HEK293T (cell line): ENCODE data around the gene ZNF710.

Experiments used
- CTCF ChIA-PET: fragments of 350-600 bp; formaldehyde crosslinking; extraction: SDS; loops from one replicate; lab custom pipeline; 2021; ENCODE audit warnings: antibody characterized with exemption, inconsistent platforms; lab: Yijun Ruan, JAX
- POLR2A ChIA-PET: fragments of 350-600 bp; formaldehyde crosslinking; extraction: SDS; loops from one replicate; lab custom pipeline; 2020; ENCODE audit warnings: antibody characterized with exemption, inconsistent platforms; lab: Yijun Ruan, JAX
- DNase-seq: peaks from one replicate; pipeline ENCODE4 v3.0.0; 2012; ENCODE audit warnings: mixed read lengths; ENCODE audit errors: extremely low spot score
- ARNT ChIP-seq: fragments of 450-650 bp; IDR thresholded peaks from 2 replicates; pipeline ENCODE4 v1.6.1; 2017; ENCODE audit warnings: mild to moderate bottlenecking
- BHLHE40 ChIP-seq: fragments of 450-650 bp; IDR thresholded peaks from 2 replicates; pipeline ENCODE4 v1.6.1; 2016; ENCODE audit warnings: mild to moderate bottlenecking, moderate library complexity, borderline replicate concordance
- CTBP1 ChIP-seq: fragments of 450-650 bp; IDR thresholded peaks from 2 replicates; pipeline ENCODE4 v1.6.1; 2016; ENCODE audit warnings: borderline replicate concordance
- ELF4 ChIP-seq: fragments of 450-650 bp; IDR thresholded peaks from 2 replicates; pipeline ENCODE4 v1.6.1; 2017; ENCODE audit warnings: antibody characterized with exemption
- FOXA1 ChIP-seq: fragments of 450-650 bp; IDR thresholded peaks from 2 replicates; pipeline ENCODE4 v1.6.1; 2016; ENCODE audit warnings: mild to moderate bottlenecking
- FOXK2 ChIP-seq: fragments of 450-650 bp; IDR thresholded peaks from 2 replicates; pipeline ENCODE4 v1.6.1; 2016; ENCODE audit warnings: mild to moderate bottlenecking
- FOXM1 ChIP-seq: fragments of 450-650 bp; IDR thresholded peaks from 2 replicates; pipeline ENCODE4 v1.6.1; 2017; ENCODE audit warnings: mild to moderate bottlenecking, borderline replicate concordance
- HDGF ChIP-seq: fragments of 450-650 bp; IDR thresholded peaks from 2 replicates; pipeline ENCODE4 v1.6.1; 2017; ENCODE audit warnings: antibody characterized with exemption, borderline replicate concordance
- L3MBTL2 ChIP-seq: fragments of 450-650 bp; conservative IDR thresholded peaks from 2 replicates; pipeline ENCODE4 v1.6.1; 2016; ENCODE audit warnings: mild to moderate bottlenecking
- LEF1 ChIP-seq: fragments of 450-650 bp; IDR thresholded peaks from 2 replicates; pipeline ENCODE4 v1.6.1; 2017; ENCODE audit warnings: mild to moderate bottlenecking, borderline replicate concordance
- NFRKB ChIP-seq: fragments of 450-650 bp; IDR thresholded peaks from 2 replicates; pipeline ENCODE4 v1.6.1; 2016; ENCODE audit warnings: mild to moderate bottlenecking, moderate library complexity
- SP1 ChIP-seq: fragments of 450-650 bp; IDR thresholded peaks from 2 replicates; pipeline ENCODE4 v1.6.1; 2017
- SUZ12 ChIP-seq: fragments of 450-650 bp; IDR thresholded peaks from 2 replicates; pipeline ENCODE4 v1.6.1; 2016; ENCODE audit warnings: mild to moderate bottlenecking
- TARDBP ChIP-seq: fragments of 450-650 bp; IDR thresholded peaks from 2 replicates; pipeline ENCODE4 v1.6.1; 2016
- ZNF384 ChIP-seq: fragments of 450-650 bp; IDR thresholded peaks from 2 replicates; pipeline ENCODE4 v1.6.1; 2016
- TF ChIP-seq, protein P1 (sequence below): fragments of 450-650 bp; IDR thresholded peaks from 2 replicates; pipeline ENCODE4 v1.6.1; 2016

ZNF710 gene

DNA sequence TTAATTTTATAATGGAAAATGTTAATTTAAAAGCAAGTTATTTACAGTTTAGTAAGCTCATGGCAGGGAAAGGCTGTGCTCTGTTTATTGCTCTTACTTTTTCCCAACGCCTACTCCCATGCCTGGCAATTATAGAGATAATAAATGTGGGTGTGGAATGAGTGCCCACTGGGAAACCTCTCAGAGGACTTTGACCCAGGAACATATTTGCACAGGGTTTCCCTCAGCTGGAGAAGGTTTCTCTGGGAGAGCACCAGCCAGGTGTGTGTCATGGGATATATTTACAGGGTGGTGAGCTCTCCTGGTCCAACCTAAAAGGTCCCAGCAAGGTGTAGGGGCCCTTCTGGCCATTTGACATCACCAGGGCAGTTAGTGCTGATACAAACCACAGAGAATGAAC, 27.9 kb downstream of the ZNF710 start:
- ChIA-PET CTCF (no interaction called here), POLR2A (no interaction called here)
- DNase-seq: no peak
- TF ChIP-seq TARDBP (no peak), CTBP1 (no peak), FOXA1 (no peak), SP1 (no peak), L3MBTL2 (no peak), FOXM1 (no peak), ZNF384 (no peak), NFRKB (no peak), SUZ12 (no peak), BHLHE40 (no peak), LEF1 (no peak), ARNT (no peak), HDGF (no peak), FOXK2 (no peak)
- TF ChIP-seq, protein P1, sequence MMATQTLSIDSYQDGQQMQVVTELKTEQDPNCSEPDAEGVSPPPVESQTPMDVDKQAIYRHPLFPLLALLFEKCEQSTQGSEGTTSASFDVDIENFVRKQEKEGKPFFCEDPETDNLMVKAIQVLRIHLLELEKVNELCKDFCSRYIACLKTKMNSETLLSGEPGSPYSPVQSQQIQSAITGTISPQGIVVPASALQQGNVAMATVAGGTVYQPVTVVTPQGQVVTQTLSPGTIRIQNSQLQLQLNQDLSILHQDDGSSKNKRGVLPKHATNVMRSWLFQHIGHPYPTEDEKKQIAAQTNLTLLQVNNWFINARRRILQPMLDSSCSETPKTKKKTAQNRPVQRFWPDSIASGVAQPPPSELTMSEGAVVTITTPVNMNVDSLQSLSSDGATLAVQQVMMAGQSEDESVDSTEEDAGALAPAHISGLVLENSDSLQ: no peak

DNA sequence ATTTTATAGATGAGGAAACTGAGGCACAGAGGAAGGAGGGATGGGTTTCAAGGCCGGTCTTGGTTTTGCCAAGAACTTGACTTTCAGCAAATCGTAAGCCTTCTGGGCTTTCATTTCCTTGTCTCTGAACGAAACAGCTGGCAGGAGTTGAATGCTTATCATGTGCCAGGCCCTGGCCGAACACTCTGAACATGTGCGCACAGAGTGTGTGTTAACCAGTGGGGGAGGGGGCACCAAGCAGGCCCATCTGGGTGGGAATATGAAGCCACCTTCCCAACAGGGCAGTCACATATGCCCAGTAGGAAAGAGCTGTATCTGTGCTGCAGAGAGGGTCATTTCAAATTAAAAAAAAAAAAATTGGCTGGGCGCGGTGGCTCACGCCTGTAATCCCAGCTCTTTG, 29.3 kb downstream of the ZNF710 start:
- ChIA-PET CTCF (interaction anchor here (0.8 kb wide), 1 partner anchor 10 kb away, joined by 3 read pairs; no protein-coding TSS in a partner anchor), POLR2A (interaction anchor here (1.2 kb wide), 1 partner anchor 117 kb away, joined by 3 read pairs; no protein-coding TSS in a partner anchor)
- DNase-seq: no peak
- no peak for TF ChIP-seq TARDBP

DNA sequence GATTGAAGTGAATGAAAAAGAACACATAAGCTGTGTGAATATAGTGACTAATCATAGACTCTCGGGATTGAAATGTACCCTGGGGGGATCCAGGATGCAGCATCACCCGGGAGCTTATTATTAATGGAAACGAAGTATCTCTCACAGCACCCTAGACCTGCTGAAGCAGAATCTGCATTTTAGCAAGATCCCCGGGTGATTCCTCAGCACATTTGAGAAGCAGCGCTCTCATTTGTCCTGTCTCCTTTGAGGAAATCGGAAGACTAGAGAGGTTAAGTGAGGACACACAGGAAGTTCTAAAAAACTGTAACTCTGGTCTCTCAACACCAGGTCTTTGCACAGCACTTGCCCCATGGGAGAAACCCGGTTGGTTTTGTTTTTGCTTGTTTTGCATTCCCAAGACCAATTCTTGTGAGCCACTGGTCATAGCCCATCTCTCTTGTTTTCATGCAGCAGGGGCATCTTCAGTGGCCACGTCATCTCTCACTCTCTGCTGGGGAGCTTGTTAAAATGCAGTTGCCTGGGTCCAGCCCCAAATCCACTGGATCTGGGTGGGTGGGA, 30.2 kb downstream of the ZNF710 start:
- no peak for DNase-seq
- CTCF ChIA-PET: interaction anchor here (0.5 to 1.6 kb wide), 3 partner anchors 24 to 191 kb away, joined by 3 to 5 read pairs (median 4); no protein-coding TSS in a partner anchor
- POLR2A ChIA-PET: interaction anchor here (1.2 kb wide), 1 partner anchor 118 kb away, joined by 3 read pairs; no protein-coding TSS in a partner anchor
- TF ChIP-seq TARDBP (no peak), ARNT (no peak), ZNF384 (no peak), L3MBTL2 (no peak), FOXA1 (no peak), LEF1 (no peak), FOXK2 (no peak), HDGF (no peak), NFRKB (no peak), CTBP1 (no peak), FOXM1 (no peak), SUZ12 (no peak), BHLHE40 (no peak), SP1 (no peak), ELF4 (no peak)
- TF ChIP-seq, protein P1: no peak

DNA sequence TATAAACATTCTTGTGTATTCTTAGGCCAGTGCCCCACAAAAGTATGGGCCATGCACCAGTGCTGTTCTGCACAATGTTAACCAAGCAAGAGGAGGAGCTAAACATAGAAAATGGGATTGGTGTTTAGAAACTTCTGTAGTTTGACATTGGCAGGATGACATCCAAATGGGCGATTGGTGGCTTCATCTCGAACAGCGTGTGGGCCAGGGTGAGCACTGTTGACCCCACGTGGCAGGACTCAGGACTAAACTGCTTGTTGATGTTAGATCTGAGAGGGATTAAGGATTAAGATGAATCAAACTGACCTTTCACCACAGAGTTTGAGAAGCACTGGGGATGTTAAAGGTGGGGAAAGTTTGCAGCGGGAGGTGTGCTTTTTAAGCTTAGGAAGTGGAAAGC, 31.9 kb downstream of the ZNF710 start:
- TF ChIP-seq TARDBP: no peak
- TF ChIP-seq SP1: no peak
- TF ChIP-seq, protein P1: no peak
- TF ChIP-seq ARNT: no peak
- no peak for TF ChIP-seq FOXM1
- no peak for TF ChIP-seq FOXK2
- no peak for TF ChIP-seq NFRKB
- TF ChIP-seq ZNF384: no peak
- no peak for TF ChIP-seq LEF1
- no peak for TF ChIP-seq HDGF
- no peak for TF ChIP-seq CTBP1
- TF ChIP-seq SUZ12: no peak
- TF ChIP-seq FOXA1: no peak
- no peak for DNase-seq
- ChIA-PET POLR2A (no interaction called here), CTCF (interaction anchor here (0.7 to 1.2 kb wide), 2 partner anchors 13 to 57 kb away, joined by 3 to 5 read pairs; no protein-coding TSS in a partner anchor)

DNA sequence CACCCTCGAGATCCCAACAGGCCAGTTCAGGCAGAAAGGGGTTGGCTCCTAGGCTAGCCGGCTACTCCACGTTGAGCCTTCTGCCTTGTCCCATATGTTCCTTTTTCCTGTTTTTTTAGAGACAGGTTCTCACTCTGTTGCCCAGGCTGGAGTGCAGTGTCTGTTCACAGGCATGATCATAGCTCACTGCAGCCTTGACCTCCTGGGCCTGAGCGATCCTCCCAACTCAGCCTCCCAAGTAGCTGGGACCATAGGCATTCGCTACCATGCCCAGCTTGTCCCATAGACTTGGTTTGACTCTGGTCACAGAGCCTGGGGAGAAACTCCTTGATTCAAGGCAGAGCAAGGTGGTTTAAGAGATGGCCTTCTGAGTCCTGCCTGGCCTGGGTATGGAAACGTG, 32.3 kb downstream of the ZNF710 start:
- no peak for TF ChIP-seq TARDBP
- no peak for TF ChIP-seq L3MBTL2
- no peak for TF ChIP-seq BHLHE40
- no peak for TF ChIP-seq ELF4
- TF ChIP-seq ARNT: no peak
- TF ChIP-seq, protein P1: no peak
- TF ChIP-seq NFRKB: no peak
- no peak for TF ChIP-seq ZNF384
- no peak for TF ChIP-seq FOXM1
- no peak for TF ChIP-seq SP1
- no peak for TF ChIP-seq CTBP1
- no peak for TF ChIP-seq LEF1
- no peak for TF ChIP-seq SUZ12
- no peak for TF ChIP-seq FOXK2
- no peak for TF ChIP-seq HDGF
- TF ChIP-seq FOXA1: no peak
- CTCF ChIA-PET: interaction anchor here (0.7 to 1.2 kb wide), 3 partner anchors 12 to 158 kb away, joined by 3 to 5 read pairs (median 4); no protein-coding TSS in a partner anchor
- no peak for DNase-seq
- POLR2A ChIA-PET: no interaction called here
